GM19452 (cell line): ENCODE measurements around the gene ABI3BP.
"Not testable (repeated sequence)": the region's sequence is repeated elsewhere in the genome, so short reads cannot be mapped to it uniquely, and the experiment has no call there.

Experiments
- ATAC-seq: cut with Tn5 transposase; IDR thresholded peaks from one replicate; pipeline ENCODE4 v1.9.1; 2021; ENCODE audit not compliant: unreplicated experiment

The ABI3BP gene, protein sequence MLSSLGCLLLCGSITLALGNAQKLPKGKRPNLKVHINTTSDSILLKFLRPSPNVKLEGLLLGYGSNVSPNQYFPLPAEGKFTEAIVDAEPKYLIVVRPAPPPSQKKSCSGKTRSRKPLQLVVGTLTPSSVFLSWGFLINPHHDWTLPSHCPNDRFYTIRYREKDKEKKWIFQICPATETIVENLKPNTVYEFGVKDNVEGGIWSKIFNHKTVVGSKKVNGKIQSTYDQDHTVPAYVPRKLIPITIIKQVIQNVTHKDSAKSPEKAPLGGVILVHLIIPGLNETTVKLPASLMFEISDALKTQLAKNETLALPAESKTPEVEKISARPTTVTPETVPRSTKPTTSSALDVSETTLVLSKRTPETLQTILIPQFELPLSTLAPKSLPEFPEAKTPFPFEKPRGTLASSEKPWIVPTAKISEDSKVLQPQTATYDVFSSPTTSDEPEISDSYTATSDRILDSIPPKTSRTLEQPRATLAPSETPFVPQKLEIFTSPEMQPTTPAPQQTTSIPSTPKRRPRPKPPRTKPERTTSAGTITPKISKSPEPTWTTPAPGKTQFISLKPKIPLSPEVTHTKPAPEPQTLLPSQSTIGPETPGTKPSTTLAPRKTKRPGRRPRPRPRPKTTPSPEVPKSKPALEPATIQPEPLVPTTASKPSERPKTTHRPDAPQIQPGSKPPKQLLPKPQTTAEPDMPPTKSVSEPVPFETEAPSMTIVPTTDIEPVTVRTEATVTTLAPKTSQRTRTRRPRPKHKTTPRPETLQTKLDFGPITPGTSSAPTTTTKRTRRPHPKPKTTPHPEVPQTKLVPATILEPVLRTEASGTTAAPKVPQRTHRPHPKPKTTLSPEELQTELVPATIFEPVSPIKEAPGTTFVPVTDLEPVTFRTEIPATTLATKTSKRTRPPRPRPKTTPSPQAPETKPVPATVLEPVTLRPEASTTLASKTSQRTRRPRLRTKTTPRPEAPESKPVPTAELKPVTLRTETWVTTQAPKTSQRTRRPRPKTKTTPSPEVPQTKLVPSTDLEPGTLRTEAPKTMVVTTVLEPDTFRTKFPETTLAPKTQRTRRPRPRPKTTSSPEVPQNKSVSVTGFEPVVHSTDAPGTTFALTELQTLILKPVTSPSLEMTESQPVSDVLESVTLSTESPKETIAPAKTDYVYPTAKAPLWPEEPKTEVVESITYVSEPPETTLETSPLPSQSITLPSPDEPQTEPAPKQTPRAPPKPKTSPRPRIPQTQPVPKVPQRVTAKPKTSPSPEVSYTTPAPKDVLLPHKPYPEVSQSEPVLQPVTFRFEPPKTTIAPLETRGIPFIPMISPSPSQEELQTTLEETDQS (N-terminal part only)

DNA sequence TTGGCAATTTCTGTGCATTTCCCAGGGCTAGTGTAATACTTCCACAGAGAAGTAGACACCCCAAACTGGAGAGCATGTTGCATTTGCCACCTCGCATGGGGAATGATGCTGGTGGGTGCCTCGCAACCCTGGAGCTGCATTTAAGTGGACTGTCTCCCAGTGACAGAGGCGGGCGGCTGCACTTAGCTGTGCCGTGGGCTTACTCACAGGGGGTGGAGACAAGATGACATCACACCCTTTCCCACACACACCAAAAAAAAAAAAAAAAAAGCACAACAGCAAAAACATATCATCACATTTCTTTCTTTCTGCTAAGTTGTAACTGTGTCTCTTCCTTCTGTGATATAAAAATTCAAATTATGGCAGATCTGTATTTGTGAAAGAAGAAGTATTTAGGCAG is at the start of gene ABI3BP:
TSS of gene ABI3BP (minus strand) at position 113 of the 400 bp plus-strand sequence. CDS start at position 76, 37 bp downstream.
- ATAC-seq, result no peak

DNA sequence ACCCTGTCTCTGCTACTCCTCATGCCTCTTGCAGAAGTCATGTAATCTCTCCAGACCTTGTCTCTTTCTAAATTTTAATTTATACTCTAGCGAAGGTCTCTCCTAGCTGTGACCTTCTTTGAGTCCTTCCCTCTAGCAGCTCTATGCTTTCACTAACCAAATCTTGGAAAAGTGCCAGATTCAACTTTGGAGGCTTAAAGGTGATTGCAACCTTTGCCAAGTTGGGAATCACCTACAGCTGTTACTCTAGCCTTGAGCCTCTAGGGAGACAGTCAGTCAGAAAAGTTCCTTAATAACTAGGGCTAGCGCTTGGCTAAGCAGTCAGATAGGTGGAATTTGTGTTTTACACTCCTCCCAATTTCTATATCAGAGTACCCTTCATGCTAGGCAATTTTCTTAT is 46.1 kb upstream of the ABI3BP start:
- no peak for ATAC-seq

DNA sequence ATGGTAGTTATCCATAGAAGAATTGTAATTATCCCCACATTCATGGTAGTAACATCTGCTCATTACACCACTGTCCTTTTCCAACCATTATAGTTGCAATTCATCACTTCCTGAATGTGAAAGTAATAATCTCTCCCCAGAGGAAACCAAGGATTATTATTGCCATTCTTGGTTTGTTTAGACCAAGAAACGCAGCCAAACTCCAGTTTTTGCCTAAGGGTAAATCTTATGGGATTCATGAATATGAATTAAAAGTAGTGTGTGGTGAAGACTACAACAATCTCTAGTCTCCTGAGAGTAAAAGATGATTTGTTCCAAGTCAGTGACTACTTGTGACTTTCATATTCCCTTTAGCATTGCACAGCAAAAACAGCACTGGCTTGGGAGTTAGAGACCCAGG is 45.7 kb upstream of the ABI3BP start:
- ATAC-seq, result no peak

- ATAC-seq, result no peak
Observed at GRCh38 chr3:101038393-101038792, 45.2 kb upstream of the ABI3BP start.

- no peak for ATAC-seq
Observed at GRCh38 chr3:101037613-101038012, 44.4 kb upstream of the ABI3BP start.

DNA sequence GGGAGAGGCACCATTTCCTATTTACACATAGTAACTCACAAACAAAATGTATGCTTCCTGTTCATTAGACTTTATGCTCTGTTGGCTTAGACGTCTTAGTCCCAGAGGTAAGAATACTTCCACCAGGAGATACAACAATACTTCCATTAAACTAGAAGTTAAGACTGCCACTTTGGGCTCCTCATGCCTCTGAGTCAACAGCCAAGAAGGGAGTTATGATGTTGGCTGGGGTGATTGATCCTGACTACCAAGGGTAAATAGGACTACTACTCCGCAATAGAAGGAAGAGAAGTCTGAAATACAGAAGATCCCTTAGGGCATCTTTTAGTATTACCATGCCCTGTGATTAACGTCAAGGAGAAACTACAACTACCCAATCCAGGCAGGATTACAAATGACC is 43.5 kb upstream of the ABI3BP start:
- ATAC-seq, result no peak

GRCh38 chr3:101036213-101036618 is 43.0 kb upstream of the ABI3BP start:
- no peak for ATAC-seq

DNA sequence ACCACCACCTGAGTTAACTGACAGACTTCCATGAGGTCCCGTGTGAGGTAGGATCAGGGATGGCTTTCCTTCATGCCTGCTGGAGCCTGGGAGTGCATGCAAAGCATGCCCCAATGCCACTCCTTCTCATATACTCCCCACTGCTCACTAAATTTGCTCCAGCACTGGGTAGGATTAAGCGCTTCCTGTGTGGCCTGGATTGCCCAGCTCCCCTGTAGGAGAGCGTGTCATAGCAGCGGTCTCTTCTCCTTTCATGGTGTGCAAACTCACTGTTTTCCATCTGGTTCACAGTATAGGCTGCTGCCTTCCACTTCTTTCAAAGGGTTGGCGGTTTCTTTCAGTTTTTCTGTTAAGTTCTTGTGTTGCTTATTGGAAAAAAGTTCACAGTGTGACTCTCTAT is 34.1 kb upstream of the ABI3BP start:
- ATAC-seq, result no peak

- no peak for ATAC-seq
Observed at GRCh38 chr3:101026881-101027280, 33.7 kb upstream of the ABI3BP start.

DNA sequence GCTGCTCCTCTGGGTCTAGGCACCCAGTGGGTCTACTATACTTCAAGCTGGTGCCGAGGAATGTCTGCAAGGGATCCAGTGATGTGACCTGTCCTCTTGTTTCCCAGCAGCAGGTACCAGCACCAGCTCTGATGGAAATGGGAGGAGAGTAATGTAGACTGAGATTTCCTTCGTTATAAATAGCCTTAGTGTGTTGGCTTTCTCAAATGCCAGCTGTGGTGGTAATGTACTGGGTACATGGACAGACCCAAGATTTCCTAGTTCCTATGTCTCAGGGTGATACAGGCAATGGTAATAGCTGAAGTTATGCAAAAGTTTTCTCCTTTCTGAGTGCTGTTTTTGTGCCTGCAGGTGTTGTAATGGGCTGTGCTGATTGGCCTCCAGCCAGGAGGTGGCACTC is 33.0 kb upstream of the ABI3BP start:
- ATAC-seq, result no peak

- no peak for ATAC-seq
Observed at GRCh38 chr3:101020351-101021015, 27.3 kb upstream of the ABI3BP start.

- no peak for ATAC-seq
Observed at GRCh38 chr3:101017017-101017416, 23.8 kb upstream of the ABI3BP start.

DNA sequence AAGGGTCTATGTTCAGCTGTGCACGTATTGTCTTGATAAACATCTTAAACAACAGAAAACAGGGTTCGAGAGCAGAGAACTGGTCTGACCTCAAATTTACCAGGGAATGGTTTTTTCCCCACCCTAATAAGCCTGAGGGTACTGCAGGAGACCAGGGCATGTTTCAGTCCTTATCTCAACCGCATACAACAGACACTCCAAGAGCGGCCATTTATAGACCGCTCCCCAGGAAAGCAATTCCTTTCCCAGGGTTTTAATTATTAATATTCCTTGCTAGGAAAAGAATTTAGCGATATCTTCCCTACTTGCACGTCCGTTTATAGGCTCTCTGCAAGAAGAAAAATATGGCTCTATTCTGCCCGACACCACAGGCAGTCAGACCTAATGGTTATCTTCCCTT is 19.1 kb upstream of the ABI3BP start:
- not testable (repeated sequence) for ATAC-seq

DNA sequence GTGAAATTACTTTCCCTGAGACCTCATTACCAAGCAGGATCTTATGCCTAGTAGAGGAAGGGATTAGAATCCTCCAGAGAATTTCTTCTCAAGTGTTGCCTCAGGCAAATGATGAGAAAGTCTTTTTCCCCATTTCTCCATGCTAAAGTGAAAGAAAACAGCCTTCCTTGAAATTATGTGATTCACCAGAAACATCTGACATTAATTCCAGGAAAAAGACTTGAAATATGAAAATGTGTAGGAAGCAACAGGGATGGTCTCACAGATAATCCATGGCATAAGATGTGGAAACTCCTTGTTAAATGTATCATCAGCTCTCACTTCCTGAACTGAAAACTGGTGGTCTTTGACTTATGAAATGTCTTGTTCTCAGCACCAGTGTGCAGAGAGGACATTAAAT is 17.9 kb upstream of the ABI3BP start:
- ATAC-seq, result no peak

DNA sequence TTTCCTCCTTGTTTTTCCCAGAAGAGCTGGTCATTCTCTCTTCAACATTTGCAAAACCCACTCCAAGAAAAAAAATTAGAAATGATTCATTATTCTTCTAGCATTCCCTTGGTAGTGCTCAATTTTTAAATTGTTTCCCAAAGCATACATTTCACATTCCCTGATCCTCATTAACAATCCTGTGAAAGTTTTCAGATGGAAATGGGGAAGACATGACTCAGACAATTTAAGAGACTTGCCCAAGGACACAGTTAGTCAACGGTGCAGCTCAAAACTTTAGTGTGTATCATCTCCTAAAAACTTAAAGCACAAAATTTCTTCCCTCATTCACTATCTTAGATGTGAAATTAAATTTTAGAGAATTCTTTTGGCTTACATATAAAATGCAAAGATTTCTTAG is 17.1 kb upstream of the ABI3BP start:
- ATAC-seq, result no peak

- ATAC-seq, result no peak
Observed at GRCh38 chr3:101009386-101009785, 16.2 kb upstream of the ABI3BP start.

DNA sequence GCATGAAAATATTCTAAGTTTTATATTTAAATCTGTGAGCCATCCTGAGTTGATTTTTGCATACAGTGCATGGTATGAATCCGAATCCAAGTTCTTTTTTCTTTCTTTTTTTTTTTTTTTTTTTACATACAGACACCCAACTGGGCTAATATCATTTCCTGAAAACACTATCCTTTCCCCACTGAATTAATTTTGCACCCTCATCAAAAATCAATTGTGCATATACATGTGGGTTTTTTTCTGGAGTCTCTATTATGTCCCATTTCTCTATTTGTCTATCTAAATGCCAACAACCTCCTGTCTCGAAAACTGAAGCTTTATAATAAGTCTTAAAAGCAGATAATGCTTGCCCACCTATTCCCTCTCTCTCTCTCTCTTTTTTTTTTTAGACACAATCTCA is 5.9 kb upstream of the ABI3BP start:
- no peak for ATAC-seq

- ATAC-seq, result no peak
Observed at GRCh38 chr3:100994809-100995208, 1.6 kb upstream of the ABI3BP start.

GRCh38 chr3:100994187-100994586 is 966 bp upstream of the ABI3BP start:
- ATAC-seq, result no peak

- no peak for ATAC-seq
Observed at GRCh38 chr3:100992231-100993012, 799 bp downstream of the ABI3BP start.
